SK-N-SH (cell line): Measurements from ENCODE around the gene C2CD4C. TPM values are rescaled to one million over a fixed set of nuclear protein-coding genes. Genes with fewer than 3 reads are reported as not detected.

ENCODE experiments used
- CTCF ChIA-PET: fragments of 300-600, 350-600 bp; formaldehyde crosslinking; extraction: SDS; loops from one replicate; lab custom pipeline; 2021; lab: Yijun Ruan, JAX
- POLR2A ChIA-PET: fragments of 350-600 bp; sonication (Branson Sonifier 250); formaldehyde crosslinking; extraction: SDS; loops from one replicate; lab custom pipeline; 2020; ENCODE audit warnings: antibody characterized with exemption, inconsistent platforms; lab: Yijun Ruan, JAX
- DNase-seq: peaks from one replicate; pipeline ENCODE4 v3.0.0; 2012
- H2AFZ ChIP-seq: fragments of 200-600 bp; sonication (generic); 2 replicates; pipeline ENCODE4 v1.8.1; 2016; ENCODE audit warnings: antibody characterized with exemption, mild to moderate bottlenecking, low read depth
- H3F3A ChIP-seq: fragments of 200-600 bp; sonication (generic); replicated peaks from 2 replicates; pipeline ENCODE3; 2016; ENCODE audit warnings: antibody characterized with exemption, mild to moderate bottlenecking; ENCODE audit not compliant: insufficient read depth
- H3K27ac ChIP-seq, 2 experiments: fragments of 200-500 bp in 1 of 2; fragments of 200-600 bp in 1 of 2; sonication (Bioruptor generic) in 1 of 2; sonication (generic), shearing (Covaris generic) in 1 of 2; 2 replicates each; pipeline versions ENCODE4 v1.5.1 to v1.6.1; 2014 to 2016; ENCODE audit warnings: low read depth in 2 of 2, inconsistent platforms in 1 of 2, low read length in 1 of 2, mild to moderate bottlenecking in 1 of 2, mixed read lengths in 1 of 2
- H3K27me3 ChIP-seq: fragments of 200-600 bp; sonication (generic), shearing (Covaris generic); 2 replicates; pipeline ENCODE4 v1.6.1; 2016; ENCODE audit warnings: mixed run types; ENCODE audit not compliant: insufficient read depth
- H3K36me3 ChIP-seq, 2 experiments: fragments of 200-500 bp in 1 of 2; fragments of 200-600 bp in 1 of 2; sonication (Bioruptor generic) in 1 of 2; sonication (generic) in 1 of 2; replicated peaks in 1 of 2; 2 replicates each; pipeline versions ENCODE3 to v1.5.1; 2014 to 2016; ENCODE audit warnings: low read length in 1 of 2, mild to moderate bottlenecking in 1 of 2; ENCODE audit not compliant: insufficient read depth in 2 of 2, control insufficient read depth in 1 of 2
- H3K4me1 ChIP-seq, 2 experiments: fragments of 200-500 bp in 1 of 2; fragments of 200-600 bp in 1 of 2; sonication (Bioruptor generic) in 1 of 2; sonication (generic), shearing (Covaris generic) in 1 of 2; 2 replicates each; pipeline versions ENCODE4 v1.5.1 to v1.6.1; 2014 to 2016; ENCODE audit warnings: low read depth in 1 of 2, low read length in 1 of 2, mixed run types in 1 of 2; ENCODE audit not compliant: insufficient read depth in 2 of 2, control insufficient read depth in 1 of 2
- H3K4me2 ChIP-seq: fragments of 200-600 bp; sonication (generic), shearing (Covaris generic); 2 replicates; pipeline ENCODE4 v1.6.1; 2017; ENCODE audit warnings: mixed run types
- H3K4me3 ChIP-seq, 2 experiments: fragments of 200-500 bp in 1 of 2; fragments of 200-600 bp in 1 of 2; sonication (Bioruptor generic) in 1 of 2; sonication (generic), shearing (Covaris generic) in 1 of 2; 2 replicates each; pipeline versions ENCODE4 v1.5.1 to v1.8.1; 2014 to 2016; ENCODE audit warnings: low read depth in 2 of 2, inconsistent platforms in 1 of 2, low read length in 1 of 2, mild to moderate bottlenecking in 1 of 2, mixed read lengths in 1 of 2, moderate library complexity in 1 of 2
- H3K79me2 ChIP-seq: fragments of 200-600 bp; sonication (generic); 2 replicates; pipeline ENCODE4 v1.8.1; 2017; ENCODE audit warnings: mild to moderate bottlenecking; ENCODE audit not compliant: insufficient read depth
- H3K9ac ChIP-seq: fragments of 200-600 bp; sonication (generic); 2 replicates; pipeline ENCODE4 v1.6.1; 2017; ENCODE audit warnings: mixed run types
- H3K9me2 ChIP-seq: fragments of 200-600 bp; sonication (generic); 2 replicates; pipeline ENCODE4 v1.6.1; 2017; ENCODE audit warnings: mixed run types
- H3K9me3 ChIP-seq: fragments of 200-600 bp; sonication (generic); 2 replicates; pipeline ENCODE4 v1.6.1; 2017; ENCODE audit warnings: mixed run types, mild to moderate bottlenecking, moderate library complexity
- H4K20me1 ChIP-seq: fragments of 200-600 bp; sonication (generic); 2 replicates; pipeline ENCODE4 v1.6.1; 2017; ENCODE audit warnings: mild to moderate bottlenecking, mixed run types; ENCODE audit not compliant: insufficient read depth
- CHD2 ChIP-seq: fragments of 150-350 bp; IDR thresholded peaks from 2 replicates; pipeline ENCODE4 v1.6.1; 2018; ENCODE audit warnings: low read length; ENCODE audit not compliant: partially characterized antibody
- EP300 ChIP-seq, 2 experiments: IDR thresholded peaks; 2 replicates each; pipeline versions ENCODE4 v1.4.0 to v1.6.1; 2012; ENCODE audit warnings: borderline replicate concordance in 1 of 2, low read depth in 1 of 2, low read length in 1 of 2
- EZH2phosphoT487 ChIP-seq: fragments of 200-600 bp; sonication (generic); IDR thresholded peaks from 2 replicates; pipeline ENCODE4 v1.6.1; 2017; ENCODE audit warnings: low read depth, mixed run types, mild to moderate bottlenecking, antibody characterized with exemption, moderate library complexity, borderline replicate concordance
- FOXM1 ChIP-seq: IDR thresholded peaks from 2 replicates; pipeline ENCODE4 v1.4.0; 2012; ENCODE audit warnings: low read depth, mild to moderate bottlenecking
- GATA2 ChIP-seq: sonication (generic); formaldehyde crosslinking; IDR thresholded peaks from 2 replicates; pipeline ENCODE4 v1.5.0; 2020; ENCODE audit warnings: mild to moderate bottlenecking, missing genetic modification reagents
- JUND ChIP-seq: IDR thresholded peaks from 2 replicates; pipeline ENCODE4 v1.4.0; 2012
- MXI1 ChIP-seq: IDR thresholded peaks from 2 replicates; pipeline ENCODE4 v1.6.1; 2012; ENCODE audit warnings: mild to moderate bottlenecking, low read depth, low read length, improper control_type of control experiment
- NFIC ChIP-seq: IDR thresholded peaks from 2 replicates; pipeline ENCODE4 v1.4.0; 2012; ENCODE audit warnings: borderline replicate concordance
- NRF1 ChIP-seq: IDR thresholded peaks from 2 replicates; pipeline ENCODE4 v1.6.1; 2012; ENCODE audit warnings: low read depth, mild to moderate bottlenecking, low read length
- RFX5 ChIP-seq: IDR thresholded peaks from 2 replicates; pipeline ENCODE4 v1.6.1; 2012; ENCODE audit warnings: mild to moderate bottlenecking, improper control_type of control experiment, low read length
- RXRA ChIP-seq: IDR thresholded peaks from 2 replicates; pipeline ENCODE4 v1.4.0; 2012; ENCODE audit warnings: low read depth, mild to moderate bottlenecking, borderline replicate concordance
- SMC3 ChIP-seq: IDR thresholded peaks from 2 replicates; pipeline ENCODE4 v1.6.1; 2012; ENCODE audit warnings: low read depth, low read length, improper control_type of control experiment
- TAF1 ChIP-seq: IDR thresholded peaks from 2 replicates; pipeline ENCODE4 v1.6.1; 2012; ENCODE audit warnings: low read depth, mild to moderate bottlenecking, low read length, moderate library complexity, borderline replicate concordance
- WGBS: methylation state at CpG from one replicate; pipeline ENCODE4 v1.1.6; 2017; ENCODE audit warnings: low lambda C conversion rate; 5-methylcytosine and 5-hydroxymethylcytosine counted together
- polyA plus RNA-seq, 3 experiments: library from polyadenylated mRNA; depleted of rRNA; stranded (reverse); fragments of >200 nt; gene quantifications; 2 replicates each; pipeline ENCODE4 v1.2.3, GENCODE V29; 2012
- TF ChIP-seq, protein P1 (sequence below): IDR thresholded peaks from 2 replicates; pipeline ENCODE4 v1.6.1; 2012; ENCODE audit warnings: mild to moderate bottlenecking, low read depth, low read length, moderate library complexity
- TF ChIP-seq, protein P2 (sequence below): IDR thresholded peaks from 2 replicates; pipeline ENCODE4 v1.4.0; 2012; ENCODE audit warnings: low read depth, borderline replicate concordance

The C2CD4C gene
- polyA plus RNA-seq, 1 of the 3 experiments (the other 2 are of a cell fraction), result 0.23 TPM

DNA sequence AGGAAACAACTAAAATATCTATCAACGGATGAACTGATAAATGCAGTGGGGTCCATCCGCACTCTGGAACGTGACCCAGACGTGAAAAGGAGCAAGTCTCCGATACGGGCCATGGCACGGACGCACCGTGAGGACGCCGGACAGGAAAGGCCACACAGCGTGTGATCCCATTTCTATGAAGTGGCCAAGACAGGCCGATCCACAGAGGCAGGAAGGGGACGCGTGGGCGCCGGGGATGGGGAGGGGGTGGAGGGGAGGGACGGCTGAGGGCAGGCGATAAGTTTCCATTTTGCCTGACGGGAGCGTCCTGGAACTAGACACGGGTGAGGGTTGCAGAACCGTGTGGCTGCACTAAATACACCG, 38.1 kb upstream of the C2CD4C start:
- H3K36me3 ChIP-seq, result no peaks in the 10 kb centered on the region
- peaks cover 0 to 9% of the 10 kb centered on the region in 2 experiments; a peak in 1 of 4 replicates for H3K4me1 ChIP-seq
- H3K27me3 ChIP-seq, result no peaks in the 10 kb centered on the region
- peaks cover 13% of the 10 kb centered on the region for H3F3A ChIP-seq
- H4K20me1 ChIP-seq, result no peaks in the 10 kb centered on the region
- no peak overlapping the region for H3K4me2 ChIP-seq
- no peak overlapping the region for H3K4me3 ChIP-seq
- H3K9me2 ChIP-seq, result no peaks in the 10 kb centered on the region
- no peaks in the 10 kb centered on the region for H3K79me2 ChIP-seq
- no peak for DNase-seq
- no peak overlapping the region for H3K27ac ChIP-seq
- no peak overlapping the region for H3K9ac ChIP-seq
- no peaks in the 10 kb centered on the region for H3K9me3 ChIP-seq
- CTCF ChIA-PET, result no interaction called here
- TF ChIP-seq, protein P1, sequence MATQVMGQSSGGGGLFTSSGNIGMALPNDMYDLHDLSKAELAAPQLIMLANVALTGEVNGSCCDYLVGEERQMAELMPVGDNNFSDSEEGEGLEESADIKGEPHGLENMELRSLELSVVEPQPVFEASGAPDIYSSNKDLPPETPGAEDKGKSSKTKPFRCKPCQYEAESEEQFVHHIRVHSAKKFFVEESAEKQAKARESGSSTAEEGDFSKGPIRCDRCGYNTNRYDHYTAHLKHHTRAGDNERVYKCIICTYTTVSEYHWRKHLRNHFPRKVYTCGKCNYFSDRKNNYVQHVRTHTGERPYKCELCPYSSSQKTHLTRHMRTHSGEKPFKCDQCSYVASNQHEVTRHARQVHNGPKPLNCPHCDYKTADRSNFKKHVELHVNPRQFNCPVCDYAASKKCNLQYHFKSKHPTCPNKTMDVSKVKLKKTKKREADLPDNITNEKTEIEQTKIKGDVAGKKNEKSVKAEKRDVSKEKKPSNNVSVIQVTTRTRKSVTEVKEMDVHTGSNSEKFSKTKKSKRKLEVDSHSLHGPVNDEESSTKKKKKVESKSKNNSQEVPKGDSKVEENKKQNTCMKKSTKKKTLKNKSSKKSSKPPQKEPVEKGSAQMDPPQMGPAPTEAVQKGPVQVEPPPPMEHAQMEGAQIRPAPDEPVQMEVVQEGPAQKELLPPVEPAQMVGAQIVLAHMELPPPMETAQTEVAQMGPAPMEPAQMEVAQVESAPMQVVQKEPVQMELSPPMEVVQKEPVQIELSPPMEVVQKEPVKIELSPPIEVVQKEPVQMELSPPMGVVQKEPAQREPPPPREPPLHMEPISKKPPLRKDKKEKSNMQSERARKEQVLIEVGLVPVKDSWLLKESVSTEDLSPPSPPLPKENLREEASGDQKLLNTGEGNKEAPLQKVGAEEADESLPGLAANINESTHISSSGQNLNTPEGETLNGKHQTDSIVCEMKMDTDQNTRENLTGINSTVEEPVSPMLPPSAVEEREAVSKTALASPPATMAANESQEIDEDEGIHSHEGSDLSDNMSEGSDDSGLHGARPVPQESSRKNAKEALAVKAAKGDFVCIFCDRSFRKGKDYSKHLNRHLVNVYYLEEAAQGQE, result no peak
- TF ChIP-seq FOXM1 (no peak), NRF1 (no peak), RXRA (no peak), TAF1 (no peak), SMC3 (no peak), MXI1 (no peak), RFX5 (no peak), EZH2phosphoT487 (no peak), JUND (no peak), GATA2 (no peak), NFIC (no peak), CHD2 (no peak), EP300 (IDR thresholded peaks at IDR 0.05; ENCODE audit: borderline replicate concordance in 1 of 2, low read depth in 1 of 2, low read length in 1 of 2) (no peak)
- TF ChIP-seq, protein P2, sequence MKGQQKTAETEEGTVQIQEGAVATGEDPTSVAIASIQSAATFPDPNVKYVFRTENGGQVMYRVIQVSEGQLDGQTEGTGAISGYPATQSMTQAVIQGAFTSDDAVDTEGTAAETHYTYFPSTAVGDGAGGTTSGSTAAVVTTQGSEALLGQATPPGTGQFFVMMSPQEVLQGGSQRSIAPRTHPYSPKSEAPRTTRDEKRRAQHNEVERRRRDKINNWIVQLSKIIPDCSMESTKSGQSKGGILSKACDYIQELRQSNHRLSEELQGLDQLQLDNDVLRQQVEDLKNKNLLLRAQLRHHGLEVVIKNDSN, result no peak
- POLR2A ChIA-PET, result no interaction called here
- WGBS, result 84% methylated on average over 24 of the region's 24 CpGs
- H2AFZ ChIP-seq, result no peak overlapping the region
